Activated CD4-positive, alpha-beta T cell treated with anti-CD3 and anti-CD28 coated beads, Interleukin-2, amount 10 ng/mL, durations not matched to agents 7 days and 5 days (primary cell): ENCODE measurements around the gene SDCBP2. TPM values are rescaled to one million over a fixed set of nuclear protein-coding genes. Genes with fewer than 3 reads are reported as not detected.

Experiments used
- CTCF ChIA-PET: fragments of 350-600 bp; sonication (Branson Sonifier 250); formaldehyde crosslinking; loops from one replicate; lab custom pipeline; 2021; ENCODE audit warnings: antibody characterized with exemption; lab: Charles Lee
- POLR2A ChIA-PET: fragments of 350-600 bp; sonication (Branson Sonifier 250); formaldehyde crosslinking; loops from one replicate; lab custom pipeline; 2021; ENCODE audit warnings: antibody characterized with exemption; lab: Charles Lee
- DNase-seq: peaks from one replicate; pipeline ENCODE4 v3.0.0-alpha.2; 2020
- H3K27ac Mint-ChIP-seq: one replicate; pipeline ENCODE4 v1.8.0; 2021; ENCODE audit warnings: mild to moderate bottlenecking, moderate library complexity, mixed read lengths
- H3K27me3 Mint-ChIP-seq: one replicate; pipeline ENCODE4 v1.8.0; 2021; ENCODE audit warnings: mixed read lengths
- H3K36me3 Mint-ChIP-seq: one replicate; pipeline ENCODE4 v1.8.0; 2021; ENCODE audit warnings: low read depth, mixed read lengths
- H3K4me1 Mint-ChIP-seq: one replicate; pipeline ENCODE4 v1.8.0; 2021; ENCODE audit warnings: mixed read lengths
- H3K4me3 Mint-ChIP-seq: one replicate; pipeline ENCODE4 v1.8.0; 2021; ENCODE audit warnings: mild to moderate bottlenecking, moderate library complexity, mixed read lengths
- H3K9me3 Mint-ChIP-seq: one replicate; pipeline ENCODE4 v1.8.0; 2021; ENCODE audit warnings: mixed read lengths
- total RNA-seq, 2 experiments: library from RNA; stranded (reverse); gene quantifications; one replicate each; pipeline ENCODE4 v1.2.3, GENCODE V29; 2021

Gene SDCBP2
- total RNA-seq, 2 experiments from 2014 or later = 1.4 to 2.2 TPM

- Mint-ChIP-seq H3K4me3 (no peak overlapping the region), H3K4me1 (peaks cover 7% of the 10 kb centered on the region), H3K27me3 (peaks cover 4% of the 10 kb centered on the region), H3K9me3 (no peaks in the 10 kb centered on the region), H3K36me3 (no peaks in the 10 kb centered on the region), H3K27ac (no peak overlapping the region)
- POLR2A ChIA-PET = no interaction called here
- peak; percentile 68 for DNase-seq
- CTCF ChIA-PET = interaction anchor here (0.6 to 2.1 kb wide), 12 partner anchors 8 to 191 kb away, joined by 3 to 7 read pairs (median 5); partner anchors contain the start of gene NSFL1C
Measured at GRCh38 chr20:1313236-1313964, 15.5 kb downstream of the SDCBP2 start.

- Mint-ChIP-seq H3K36me3 (no peaks in the 10 kb centered on the region), H3K27ac (no peak overlapping the region), H3K4me1 (peaks cover 4% of the 10 kb centered on the region), H3K9me3 (no peaks in the 10 kb centered on the region), H3K27me3 (peaks cover 4% of the 10 kb centered on the region), H3K4me3 (no peak overlapping the region)
- DNase-seq = no peak
- ChIA-PET CTCF (interaction anchor here (0.6 to 2.1 kb wide), 12 partner anchors 9 to 191 kb away, joined by 3 to 7 read pairs (median 5); partner anchors contain the start of gene NSFL1C), POLR2A (no interaction called here)
Measured at GRCh38 chr20:1312904-1313235, 16.1 kb downstream of the SDCBP2 start.

DNA sequence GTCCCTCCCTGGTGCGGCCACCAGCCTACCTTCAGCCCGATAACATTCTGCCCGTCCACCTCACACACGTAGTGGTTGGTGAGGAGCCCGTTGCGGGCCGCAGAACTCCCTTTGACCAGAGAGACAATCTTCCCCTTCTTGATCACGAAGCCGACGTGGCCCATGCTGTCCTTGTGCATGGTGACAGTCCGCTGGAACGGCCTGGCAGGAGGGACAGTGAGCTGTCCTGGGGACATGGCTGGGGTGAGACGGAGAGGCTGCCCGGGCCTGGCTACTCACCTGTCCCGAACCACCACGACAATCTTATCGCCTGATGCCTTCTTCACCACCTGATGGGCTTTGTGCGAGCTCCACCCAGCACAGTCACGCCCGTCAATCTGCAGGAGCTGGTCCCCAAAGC is 16.6 kb downstream of the SDCBP2 start:
- POLR2A ChIA-PET = no interaction called here
- CTCF ChIA-PET = interaction anchor here (1.0 to 2.1 kb wide), 7 partner anchors 8 to 192 kb away, joined by 4 to 6 read pairs (median 5); partner anchors contain the start of gene NSFL1C
- DNase-seq = no peak

DNA sequence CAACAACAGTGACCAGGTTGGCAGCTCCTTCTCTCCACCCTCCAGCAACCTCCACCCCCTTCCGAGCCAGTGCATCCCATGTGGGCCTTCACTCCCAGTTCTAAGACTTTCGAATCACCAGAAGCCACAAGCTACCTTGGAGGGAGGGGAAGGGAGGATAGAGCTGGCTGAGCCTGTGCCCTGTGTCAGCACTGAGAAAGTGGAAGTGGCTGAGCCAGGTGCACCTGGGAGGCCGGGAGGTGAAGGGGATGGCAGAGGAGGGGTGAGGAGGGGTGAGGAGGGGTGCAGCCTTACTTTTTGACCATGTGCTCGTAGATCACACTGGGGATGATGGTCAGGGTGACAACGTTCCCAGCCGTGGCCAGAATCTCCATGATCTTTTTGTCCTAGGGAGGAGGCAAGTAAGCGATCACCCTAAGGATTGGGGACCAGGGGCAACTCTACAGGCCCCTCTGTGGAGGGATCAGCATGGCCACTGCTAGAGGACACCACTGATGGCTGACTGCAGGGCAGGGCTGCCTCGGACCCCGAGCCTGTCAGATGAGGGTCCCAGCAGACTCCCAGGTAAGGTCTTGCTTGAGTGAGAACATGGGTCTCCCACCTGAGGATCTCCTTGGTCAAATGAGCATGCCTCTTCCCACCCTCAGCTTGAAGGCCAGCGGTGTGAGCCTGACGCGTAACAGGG is 18.3 kb downstream of the SDCBP2 start:
- Mint-ChIP-seq H3K27me3 (no peaks in the 10 kb centered on the region), H3K9me3 (no peaks in the 10 kb centered on the region), H3K36me3 (no peaks in the 10 kb centered on the region), H3K27ac (no peak overlapping the region), H3K4me1 (peaks cover 2% of the 10 kb centered on the region), H3K4me3 (no peak overlapping the region)
- POLR2A ChIA-PET = no interaction called here
- no peak for DNase-seq
- CTCF ChIA-PET = interaction anchor here (0.9 to 1.1 kb wide), 2 partner anchors 9 to 10 kb away, joined by 3 read pairs; no protein-coding TSS in a partner anchor

More for the DNA sequence above, 16.6 kb downstream of the SDCBP2 start:
- H3K27ac Mint-ChIP-seq = peak overlapping the region; percentile 55
- no peaks in the 10 kb centered on the region for H3K9me3 Mint-ChIP-seq
- H3K4me1 Mint-ChIP-seq = peaks cover 2% of the 10 kb centered on the region
- peaks cover 4% of the 10 kb centered on the region for H3K27me3 Mint-ChIP-seq
- no peaks in the 10 kb centered on the region for H3K36me3 Mint-ChIP-seq
- H3K4me3 Mint-ChIP-seq = no peak overlapping the region

DNA sequence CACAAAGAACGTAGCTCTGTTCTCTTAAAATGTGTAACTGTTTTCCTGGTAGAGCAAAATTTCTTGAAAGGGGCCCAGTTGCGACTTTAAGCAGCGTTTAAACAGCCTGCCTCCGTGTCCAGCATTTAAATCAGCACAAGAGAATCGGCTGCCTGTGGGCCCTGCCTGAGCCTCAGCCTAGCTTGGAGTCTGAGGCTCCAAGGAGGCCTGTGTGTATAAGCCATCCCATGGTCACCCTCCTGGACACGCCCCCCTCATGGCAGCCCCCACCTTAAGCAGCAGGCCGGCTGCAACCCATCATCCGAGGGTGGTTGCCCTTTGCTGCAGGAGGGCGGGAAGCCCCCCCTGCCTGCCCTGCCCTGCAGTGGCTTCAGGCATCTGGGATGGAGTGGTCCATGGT is 18.9 kb downstream of the SDCBP2 start:
- no peaks in the 10 kb centered on the region for H3K9me3 Mint-ChIP-seq
- H3K4me1 Mint-ChIP-seq = peaks cover 2% of the 10 kb centered on the region
- POLR2A ChIA-PET = no interaction called here
- CTCF ChIA-PET = interaction anchor here (0.9 to 1.1 kb wide), 2 partner anchors 9 kb away, joined by 3 read pairs; no protein-coding TSS in a partner anchor
- no peak overlapping the region for H3K4me3 Mint-ChIP-seq
- peaks cover 3% of the 10 kb centered on the region for H3K36me3 Mint-ChIP-seq
- H3K27me3 Mint-ChIP-seq = no peaks in the 10 kb centered on the region
- no peak overlapping the region for H3K27ac Mint-ChIP-seq
- no peak for DNase-seq

GRCh38 chr20:1309439-1309847 is 19.5 kb downstream of the SDCBP2 start:
- Mint-ChIP-seq H3K27ac (no peak overlapping the region), H3K4me1 (peaks cover 2% of the 10 kb centered on the region), H3K9me3 (no peaks in the 10 kb centered on the region), H3K36me3 (peaks cover 3% of the 10 kb centered on the region), H3K27me3 (no peaks in the 10 kb centered on the region), H3K4me3 (no peak overlapping the region)
- POLR2A ChIA-PET = no interaction called here
- DNase-seq = no peak
- CTCF ChIA-PET = interaction anchor here (0.9 kb wide), 1 partner anchor 10 kb away, joined by 3 read pairs; no protein-coding TSS in a partner anchor

- peaks cover 3% of the 10 kb centered on the region for H3K36me3 Mint-ChIP-seq
- DNase-seq = no peak
- H3K27me3 Mint-ChIP-seq = no peaks in the 10 kb centered on the region
- H3K27ac Mint-ChIP-seq = no peak overlapping the region
- ChIA-PET CTCF (interaction anchor here (0.9 kb wide), 1 partner anchor 11 kb away, joined by 4 read pairs; no protein-coding TSS in a partner anchor), POLR2A (no interaction called here)
- peaks cover under 1% of the 10 kb centered on the region for H3K4me1 Mint-ChIP-seq
- no peaks in the 10 kb centered on the region for H3K9me3 Mint-ChIP-seq
- H3K4me3 Mint-ChIP-seq = no peak overlapping the region
Measured at GRCh38 chr20:1308702-1309095, 20.2 kb downstream of the SDCBP2 start.

GRCh38 chr20:1308067-1308701 is 20.8 kb downstream of the SDCBP2 start:
- ChIA-PET CTCF (interaction anchor here (0.7 to 0.9 kb wide), 2 partner anchors 10 to 14 kb away, joined by 3 to 4 read pairs; no protein-coding TSS in a partner anchor), POLR2A (no interaction called here)
- no peaks in the 10 kb centered on the region for H3K4me1 Mint-ChIP-seq
- no peaks in the 10 kb centered on the region for H3K9me3 Mint-ChIP-seq
- no peak for DNase-seq
- H3K27ac Mint-ChIP-seq = no peak overlapping the region
- peaks cover 3% of the 10 kb centered on the region for H3K36me3 Mint-ChIP-seq
- H3K27me3 Mint-ChIP-seq = no peaks in the 10 kb centered on the region
- no peak overlapping the region for H3K4me3 Mint-ChIP-seq

DNA sequence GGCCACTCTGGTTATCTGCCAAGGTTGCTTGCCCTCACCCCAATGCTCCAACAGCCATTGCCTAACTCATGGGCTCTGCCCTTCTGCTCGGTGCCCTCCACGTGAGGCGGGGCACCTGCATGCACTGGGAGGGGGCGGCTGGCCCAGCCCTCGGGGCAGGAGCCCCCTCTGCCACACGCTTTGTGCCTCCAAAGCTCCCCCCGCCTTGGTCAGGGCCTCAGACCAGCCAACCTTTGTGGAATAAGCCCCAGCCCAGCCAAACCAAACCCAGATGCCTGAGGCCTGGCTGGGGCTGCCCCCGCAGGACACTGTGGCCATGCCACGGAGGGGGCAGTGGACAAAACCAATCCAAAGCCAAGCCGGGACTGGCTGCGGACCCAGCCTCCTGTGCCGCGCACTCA is 21.4 kb downstream of the SDCBP2 start:
- H3K4me3 Mint-ChIP-seq = no peak overlapping the region
- peaks cover 3% of the 10 kb centered on the region for H3K36me3 Mint-ChIP-seq
- no peak overlapping the region for H3K27ac Mint-ChIP-seq
- no peaks in the 10 kb centered on the region for H3K27me3 Mint-ChIP-seq
- ChIA-PET CTCF (interaction anchor here (0.7 kb wide), 1 partner anchor 14 kb away, joined by 3 read pairs; no protein-coding TSS in a partner anchor), POLR2A (no interaction called here)
- no peak for DNase-seq
- no peaks in the 10 kb centered on the region for H3K9me3 Mint-ChIP-seq
- H3K4me1 Mint-ChIP-seq = peaks cover 4% of the 10 kb centered on the region

DNA sequence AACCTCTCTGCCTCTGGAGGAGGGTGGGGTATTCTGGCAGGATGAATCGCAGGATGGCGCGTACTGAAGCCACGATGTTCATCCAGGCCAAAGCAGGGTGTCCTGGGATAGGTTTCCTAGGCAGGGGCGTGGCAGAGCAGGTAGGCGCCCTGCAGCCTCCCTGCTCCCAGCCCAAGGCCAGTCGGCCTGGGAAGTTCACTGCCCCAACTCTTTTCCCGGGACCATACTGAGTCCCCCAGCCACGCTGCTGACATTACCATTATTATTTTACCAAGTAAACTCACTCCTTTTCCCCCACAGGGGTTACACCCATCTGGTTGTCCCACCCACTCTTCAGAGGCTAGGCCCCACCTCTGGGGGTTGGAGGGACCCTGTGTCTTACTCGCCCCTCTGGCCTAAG is 21.8 kb downstream of the SDCBP2 start:
- Mint-ChIP-seq H3K27ac (no peak overlapping the region), H3K4me1 (peaks cover 4% of the 10 kb centered on the region), H3K27me3 (no peaks in the 10 kb centered on the region), H3K9me3 (no peaks in the 10 kb centered on the region), H3K4me3 (no peak overlapping the region), H3K36me3 (peaks cover 3% of the 10 kb centered on the region)
- POLR2A ChIA-PET = no interaction called here
- no peak for DNase-seq
- CTCF ChIA-PET = interaction anchor here (1.2 kb wide), 1 partner anchor 18 kb away, joined by 3 read pairs; no protein-coding TSS in a partner anchor

DNA sequence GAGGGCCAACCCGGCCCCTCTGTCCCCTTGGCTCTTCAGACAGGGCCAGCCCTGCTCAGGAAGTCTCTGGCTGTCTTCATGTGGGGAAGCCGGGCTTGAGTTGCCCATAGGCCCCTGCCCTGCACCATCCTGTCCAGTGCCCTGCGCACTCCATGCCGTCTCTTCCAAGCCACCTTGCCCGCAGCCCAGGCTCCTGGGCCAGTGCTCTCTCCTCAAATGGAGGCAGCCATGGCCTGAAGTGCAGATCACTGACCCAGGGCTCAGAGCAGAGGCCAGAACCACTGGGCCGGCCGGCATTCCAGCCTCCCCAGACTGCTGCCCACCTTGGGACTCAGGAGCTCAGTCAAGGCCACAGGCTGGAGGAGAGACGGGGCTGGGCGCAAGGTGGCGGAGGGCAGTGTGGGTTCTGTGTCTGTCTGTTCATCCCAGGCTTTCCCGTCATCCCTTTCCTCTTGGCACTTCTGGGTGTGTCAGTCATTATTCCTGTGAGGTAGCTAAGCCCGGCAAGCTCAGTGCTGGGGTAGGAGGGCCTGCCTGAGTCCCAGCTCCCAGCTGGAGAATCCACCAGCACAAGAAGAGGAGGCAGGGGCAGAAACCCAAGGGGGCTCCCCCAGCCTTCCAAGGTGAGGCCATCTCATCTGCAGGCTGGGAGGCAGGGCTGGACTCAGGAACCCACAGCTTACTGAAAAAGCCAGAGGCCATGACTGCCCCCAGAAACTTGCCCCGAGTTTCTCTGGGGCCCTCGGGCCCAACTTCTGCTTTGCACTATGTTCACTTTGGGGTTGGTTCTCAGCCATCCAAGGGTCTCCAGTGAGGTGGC is 22.4 kb downstream of the SDCBP2 start:
- ChIA-PET POLR2A (no interaction called here), CTCF (interaction anchor here (0.7 to 1.2 kb wide), 3 partner anchors 15 to 19 kb away, joined by 3 read pairs; no protein-coding TSS in a partner anchor)
- DNase-seq = no peak
- H3K4me1 Mint-ChIP-seq = peaks cover 4% of the 10 kb centered on the region
- peaks cover 3% of the 10 kb centered on the region for H3K36me3 Mint-ChIP-seq
- H3K9me3 Mint-ChIP-seq = no peaks in the 10 kb centered on the region
- no peak overlapping the region for H3K4me3 Mint-ChIP-seq
- H3K27me3 Mint-ChIP-seq = no peaks in the 10 kb centered on the region
- no peak overlapping the region for H3K27ac Mint-ChIP-seq

DNA sequence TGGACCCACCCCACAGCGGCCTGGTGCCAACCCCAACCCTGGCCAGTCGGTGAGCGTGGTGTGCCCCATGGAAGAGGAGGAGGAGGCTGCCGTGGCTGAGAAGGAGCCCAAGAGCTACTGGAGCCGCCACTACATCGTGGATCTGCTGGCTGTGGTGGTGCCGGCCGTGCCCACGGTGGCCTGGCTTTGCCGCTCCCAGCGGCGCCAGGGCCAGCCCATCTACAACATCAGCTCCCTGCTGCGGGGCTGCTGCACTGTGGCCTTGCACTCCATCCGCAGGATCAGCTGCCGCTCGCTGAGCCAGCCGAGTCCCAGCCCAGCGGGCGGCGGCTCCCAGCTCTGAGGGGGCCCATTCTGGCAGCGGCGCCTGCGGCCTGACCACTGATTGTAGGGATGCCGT is 23.2 kb downstream of the SDCBP2 start:
- H3K36me3 Mint-ChIP-seq = peaks cover 5% of the 10 kb centered on the region
- H3K27me3 Mint-ChIP-seq = no peaks in the 10 kb centered on the region
- CTCF ChIA-PET = interaction anchor here (0.7 kb wide), 1 partner anchor 20 kb away, joined by 3 read pairs; no protein-coding TSS in a partner anchor
- no peak for DNase-seq
- peaks cover 11% of the 10 kb centered on the region for H3K4me1 Mint-ChIP-seq
- H3K4me3 Mint-ChIP-seq = no peak overlapping the region
- H3K27ac Mint-ChIP-seq = no peak overlapping the region
- POLR2A ChIA-PET = no interaction called here
- H3K9me3 Mint-ChIP-seq = no peaks in the 10 kb centered on the region
